Measurements from ENCODE around the gene ARHGAP24. TPM values are rescaled to one million over a fixed set of nuclear protein-coding genes. Genes with fewer than 3 reads are reported as not detected.

Gene ARHGAP24
- total RNA-seq, 2 experiments from 2014 or later, result not detected

GRCh38 chr4:86043755-86044592 lies 569.0 kb downstream of the ARHGAP24 start:
- no peaks in the 10 kb centered on the region for H3K4me1 Mint-ChIP-seq
- no peak overlapping the region for H3K27ac Mint-ChIP-seq
- POLR2A ChIA-PET, result no interaction called here
- H3K27me3 Mint-ChIP-seq, result peaks cover 2% of the 10 kb centered on the region
- no peaks in the 10 kb centered on the region for H3K36me3 Mint-ChIP-seq (ENCODE audit: low read depth)
- H3K4me3 Mint-ChIP-seq, result no peak overlapping the region
- H3K9me3 Mint-ChIP-seq, result no peaks in the 10 kb centered on the region
- CTCF ChIA-PET, result no interaction called here
- peak; percentile 32 for DNase-seq

GRCh38 chr4:86044593-86044985 lies 569.6 kb downstream of the ARHGAP24 start:
- peaks cover 2% of the 10 kb centered on the region for H3K27me3 Mint-ChIP-seq
- no peaks in the 10 kb centered on the region for H3K9me3 Mint-ChIP-seq
- H3K27ac Mint-ChIP-seq, result no peak overlapping the region
- no peak overlapping the region for H3K4me3 Mint-ChIP-seq
- ChIA-PET CTCF (no interaction called here), POLR2A (no interaction called here)
- DNase-seq, result no peak
- H3K4me1 Mint-ChIP-seq, result no peaks in the 10 kb centered on the region
- H3K36me3 Mint-ChIP-seq (ENCODE audit: low read depth), result no peaks in the 10 kb centered on the region

- H3K27ac Mint-ChIP-seq, result no peak overlapping the region
- peaks cover under 1% of the 10 kb centered on the region for H3K27me3 Mint-ChIP-seq
- no peaks in the 10 kb centered on the region for H3K4me1 Mint-ChIP-seq
- ChIA-PET CTCF (no interaction called here), POLR2A (no interaction called here)
- no peak for DNase-seq
- no peak overlapping the region for H3K4me3 Mint-ChIP-seq
- no peaks in the 10 kb centered on the region for H3K9me3 Mint-ChIP-seq
- no peaks in the 10 kb centered on the region for H3K36me3 Mint-ChIP-seq (ENCODE audit: low read depth)
These were observed 573.5 kb downstream of the ARHGAP24 start for GRCh38 chr4:86048426-86048825.

- H3K4me3 Mint-ChIP-seq, result no peak overlapping the region
- H3K36me3 Mint-ChIP-seq (ENCODE audit: low read depth), result no peaks in the 10 kb centered on the region
- CTCF ChIA-PET, result no interaction called here
- DNase-seq, result no peak
- POLR2A ChIA-PET, result no interaction called here
- no peak overlapping the region for H3K27ac Mint-ChIP-seq
- H3K9me3 Mint-ChIP-seq, result no peaks in the 10 kb centered on the region
- no peaks in the 10 kb centered on the region for H3K4me1 Mint-ChIP-seq
- no peaks in the 10 kb centered on the region for H3K27me3 Mint-ChIP-seq
These were observed 575.5 kb downstream of the ARHGAP24 start for GRCh38 chr4:86050496-86050895.

Small RNA genes within 50 kb of the gene (microRNA-seq; reads per million reads assigned to microRNA genes)
- gene MIR4451 (ENCODE audit: borderline microRNAs expressed, borderline replicate concordance), result not detected
